GM23338 (cell line): Measurements from ENCODE around the gene OVOL3. TPM values are rescaled to one million over a fixed set of nuclear protein-coding genes. Genes with fewer than 3 reads are reported as not detected.
"Not testable (repeated sequence)": the region's sequence is repeated elsewhere in the genome, so short reads cannot be mapped to it uniquely, and the experiment has no call there.

Source experiments
- ATAC-seq: fragments of 200-7000 bp; cut with Tn5 transposase; 3 replicates; pipeline ENCODE4 v1.9.1; 2020
- DNase-seq: peaks from one replicate; pipeline ENCODE4 v3.0.0-alpha.2; 2015; ENCODE audit warnings: low spot score
- H2AFZ ChIP-seq: fragments of 200-600 bp; sonication (generic); 2 replicates; pipeline ENCODE4 v1.8.0; 2016; ENCODE audit warnings: antibody characterized with exemption, mild to moderate bottlenecking, moderate library complexity
- H3F3A ChIP-seq: fragments of 200-600 bp; sonication (generic); replicated peaks from 2 replicates; pipeline ENCODE4 v1.8.0; 2017; ENCODE audit warnings: antibody characterized with exemption, mixed run types, low read depth
- H3K27ac ChIP-seq: fragments of 200-600 bp; sonication (generic); 2 replicates; pipeline ENCODE4 v1.6.1; 2016; ENCODE audit warnings: low read depth
- H3K27me3 ChIP-seq: fragments of 200-600 bp; sonication (generic); 2 replicates; pipeline ENCODE4 v1.8.0; 2016; ENCODE audit warnings: mild to moderate bottlenecking, mixed run types, moderate library complexity; ENCODE audit not compliant: insufficient read depth
- H3K36me3 ChIP-seq: fragments of 200-600 bp; sonication (generic); 2 replicates; pipeline ENCODE4 v1.8.0; 2016; ENCODE audit warnings: mild to moderate bottlenecking; ENCODE audit not compliant: insufficient read depth
- H3K4me1 ChIP-seq: fragments of 200-600 bp; sonication (generic); 2 replicates; pipeline ENCODE4 v1.8.0; 2016; ENCODE audit warnings: mild to moderate bottlenecking, moderate library complexity; ENCODE audit not compliant: insufficient read depth
- H3K4me2 ChIP-seq: fragments of 200-600 bp; sonication (generic); 2 replicates; pipeline ENCODE4 v1.7.1; 2017; ENCODE audit warnings: mixed run types
- H3K4me3 ChIP-seq: fragments of 200-600 bp; sonication (generic); 2 replicates; pipeline ENCODE4 v1.6.1; 2016; ENCODE audit warnings: mixed run types
- H3K79me2 ChIP-seq: fragments of 200-600 bp; sonication (generic); replicated peaks from 2 replicates; pipeline ENCODE4 v1.8.0; 2017; ENCODE audit warnings: mild to moderate bottlenecking; ENCODE audit not compliant: insufficient read depth
- H3K9me2 ChIP-seq: fragments of 200-600 bp; sonication (generic); 2 replicates; pipeline ENCODE4 v1.8.0; 2017; ENCODE audit not compliant: insufficient read depth
- H4K20me1 ChIP-seq: fragments of 200-600 bp; sonication (generic); replicated peaks from 2 replicates; pipeline ENCODE4 v1.8.0; 2017; ENCODE audit warnings: mild to moderate bottlenecking; ENCODE audit not compliant: insufficient read depth
- H3K27ac Mint-ChIP-seq: 2 replicates; pipeline ENCODE4 v1.8.0; 2020; ENCODE audit warnings: inconsistent platforms, mild to moderate bottlenecking, moderate library complexity, mixed read lengths
- H3K27me3 Mint-ChIP-seq: 3 replicates; pipeline ENCODE4 v1.8.0; 2022; ENCODE audit warnings: low read depth, mild to moderate bottlenecking, moderate library complexity, mixed read lengths, inconsistent platforms; ENCODE audit not compliant: insufficient read depth, poor library complexity
- H3K36me3 Mint-ChIP-seq: 3 replicates; pipeline ENCODE4 v1.8.0; 2021; ENCODE audit warnings: low read depth, mild to moderate bottlenecking, inconsistent platforms, moderate library complexity, mixed read lengths
- H3K4me1 Mint-ChIP-seq: 3 replicates; pipeline ENCODE4 v1.8.0; 2020; ENCODE audit warnings: mild to moderate bottlenecking, inconsistent platforms, mixed read lengths
- H3K4me3 Mint-ChIP-seq: 3 replicates; pipeline ENCODE4 v1.8.0; 2021; ENCODE audit warnings: moderate library complexity, mild to moderate bottlenecking, inconsistent platforms, mixed read lengths
- H3K9me3 Mint-ChIP-seq: 3 replicates; pipeline ENCODE4 v1.8.0; 2020; ENCODE audit warnings: moderate library complexity, mild to moderate bottlenecking, inconsistent platforms, mixed read lengths
- CREB1 ChIP-seq: fragments of 250-450 bp; sonication (Bioruptor Pico); IDR thresholded peaks from 2 replicates; pipeline ENCODE4 v1.5.0; 2020; ENCODE audit warnings: low read depth, mild to moderate bottlenecking, moderate library complexity
- EZH2 ChIP-seq: fragments of 200-600 bp; sonication (generic); IDR thresholded peaks from one replicate; pipeline ENCODE4 v1.8.0; 2017; ENCODE audit warnings: antibody characterized with exemption, mild to moderate bottlenecking, low read depth; ENCODE audit not compliant: unreplicated experiment
- polyA plus RNA-seq: library from polyadenylated mRNA; unstranded; fragments of >200 nt; fragmentation: Nextera tagmentation; extraction: Ambion mirVana; gene quantifications from 2 replicates; pipeline ENCODE4 v1.2.1, GENCODE V29; 2016
- total RNA-seq: library from RNA; depleted of rRNA; stranded (reverse); fragments of >200 nt; shearing (Covaris generic); gene quantifications from 2 replicates; pipeline ENCODE4 v1.2.3, GENCODE V29; 2014
- TF ChIP-seq, protein P1 (sequence below): fragments of 250-450 bp; sonication (Bioruptor Pico); IDR thresholded peaks from 2 replicates; pipeline ENCODE4 v1.5.0; 2020; ENCODE audit warnings: mild to moderate bottlenecking, moderate library complexity
- TF ChIP-seq, protein P2 (sequence below): IDR thresholded peaks from 2 replicates; pipeline ENCODE4 v1.6.1; 2016; ENCODE audit warnings: antibody characterized with exemption
- TF ChIP-seq, protein P3 (sequence below), 2 experiments: fragments of 200-600 bp in 1 of 2; sonication (generic) in 1 of 2; conservative IDR thresholded peaks; 2 replicates each; pipeline versions ENCODE4 v1.5.1 to v1.6.1; 2016 to 2017; ENCODE audit warnings: antibody characterized with exemption in 2 of 2, low read depth in 2 of 2, mild to moderate bottlenecking in 2 of 2, moderate library complexity in 1 of 2

Gene OVOL3
- total and polyA plus RNA-seq, 2 experiments from 2014 or later = not detected

GRCh38 chr19:36064826-36065225 is 46.1 kb upstream of the OVOL3 start (continued):
- TF ChIP-seq, protein P1, sequence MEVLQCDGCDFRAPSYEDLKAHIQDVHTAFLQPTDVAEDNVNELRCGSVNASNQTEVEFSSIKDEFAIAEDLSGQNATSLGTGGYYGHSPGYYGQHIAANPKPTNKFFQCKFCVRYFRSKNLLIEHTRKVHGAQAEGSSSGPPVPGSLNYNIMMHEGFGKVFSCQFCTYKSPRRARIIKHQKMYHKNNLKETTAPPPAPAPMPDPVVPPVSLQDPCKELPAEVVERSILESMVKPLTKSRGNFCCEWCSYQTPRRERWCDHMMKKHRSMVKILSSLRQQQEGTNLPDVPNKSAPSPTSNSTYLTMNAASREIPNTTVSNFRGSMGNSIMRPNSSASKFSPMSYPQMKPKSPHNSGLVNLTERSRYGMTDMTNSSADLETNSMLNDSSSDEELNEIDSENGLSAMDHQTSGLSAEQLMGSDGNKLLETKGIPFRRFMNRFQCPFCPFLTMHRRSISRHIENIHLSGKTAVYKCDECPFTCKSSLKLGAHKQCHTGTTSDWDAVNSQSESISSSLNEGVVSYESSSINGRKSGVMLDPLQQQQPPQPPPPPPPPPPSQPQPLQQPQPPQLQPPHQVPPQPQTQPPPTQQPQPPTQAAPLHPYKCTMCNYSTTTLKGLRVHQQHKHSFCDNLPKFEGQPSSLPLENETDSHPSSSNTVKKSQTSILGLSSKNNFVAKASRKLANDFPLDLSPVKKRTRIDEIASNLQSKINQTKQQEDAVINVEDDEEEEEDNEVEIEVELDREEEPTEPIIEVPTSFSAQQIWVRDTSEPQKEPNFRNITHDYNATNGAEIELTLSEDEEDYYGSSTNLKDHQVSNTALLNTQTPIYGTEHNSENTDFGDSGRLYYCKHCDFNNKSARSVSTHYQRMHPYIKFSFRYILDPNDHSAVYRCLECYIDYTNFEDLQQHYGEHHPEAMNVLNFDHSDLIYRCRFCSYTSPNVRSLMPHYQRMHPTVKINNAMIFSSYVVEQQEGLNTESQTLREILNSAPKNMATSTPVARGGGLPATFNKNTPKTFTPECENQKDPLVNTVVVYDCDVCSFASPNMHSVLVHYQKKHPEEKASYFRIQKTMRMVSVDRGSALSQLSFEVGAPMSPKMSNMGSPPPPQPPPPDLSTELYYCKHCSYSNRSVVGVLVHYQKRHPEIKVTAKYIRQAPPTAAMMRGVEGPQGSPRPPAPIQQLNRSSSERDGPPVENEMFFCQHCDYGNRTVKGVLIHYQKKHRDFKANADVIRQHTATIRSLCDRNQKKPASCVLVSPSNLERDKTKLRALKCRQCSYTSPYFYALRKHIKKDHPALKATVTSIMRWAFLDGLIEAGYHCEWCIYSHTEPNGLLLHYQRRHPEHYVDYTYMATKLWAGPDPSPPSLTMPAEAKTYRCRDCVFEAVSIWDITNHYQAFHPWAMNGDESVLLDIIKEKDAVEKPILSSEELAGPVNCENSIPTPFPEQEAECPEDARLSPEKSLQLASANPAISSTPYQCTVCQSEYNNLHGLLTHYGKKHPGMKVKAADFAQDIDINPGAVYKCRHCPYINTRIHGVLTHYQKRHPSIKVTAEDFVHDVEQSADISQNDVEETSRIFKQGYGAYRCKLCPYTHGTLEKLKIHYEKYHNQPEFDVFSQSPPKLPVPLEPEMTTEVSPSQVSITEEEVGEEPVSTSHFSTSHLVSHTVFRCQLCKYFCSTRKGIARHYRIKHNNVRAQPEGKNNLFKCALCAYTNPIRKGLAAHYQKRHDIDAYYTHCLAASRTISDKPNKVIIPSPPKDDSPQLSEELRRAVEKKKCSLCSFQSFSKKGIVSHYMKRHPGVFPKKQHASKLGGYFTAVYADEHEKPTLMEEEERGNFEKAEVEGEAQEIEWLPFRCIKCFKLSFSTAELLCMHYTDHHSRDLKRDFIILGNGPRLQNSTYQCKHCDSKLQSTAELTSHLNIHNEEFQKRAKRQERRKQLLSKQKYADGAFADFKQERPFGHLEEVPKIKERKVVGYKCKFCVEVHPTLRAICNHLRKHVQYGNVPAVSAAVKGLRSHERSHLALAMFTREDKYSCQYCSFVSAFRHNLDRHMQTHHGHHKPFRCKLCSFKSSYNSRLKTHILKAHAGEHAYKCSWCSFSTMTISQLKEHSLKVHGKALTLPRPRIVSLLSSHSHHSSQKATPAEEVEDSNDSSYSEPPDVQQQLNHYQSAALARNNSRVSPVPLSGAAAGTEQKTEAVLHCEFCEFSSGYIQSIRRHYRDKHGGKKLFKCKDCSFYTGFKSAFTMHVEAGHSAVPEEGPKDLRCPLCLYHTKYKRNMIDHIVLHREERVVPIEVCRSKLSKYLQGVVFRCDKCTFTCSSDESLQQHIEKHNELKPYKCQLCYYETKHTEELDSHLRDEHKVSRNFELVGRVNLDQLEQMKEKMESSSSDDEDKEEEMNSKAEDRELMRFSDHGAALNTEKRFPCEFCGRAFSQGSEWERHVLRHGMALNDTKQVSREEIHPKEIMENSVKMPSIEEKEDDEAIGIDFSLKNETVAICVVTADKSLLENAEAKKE (CRISPR knock-in tag) = no peak
- TF ChIP-seq CREB1 (CRISPR knock-in tag) (no peak), EZH2 (no peak)
- TF ChIP-seq, protein P2, sequence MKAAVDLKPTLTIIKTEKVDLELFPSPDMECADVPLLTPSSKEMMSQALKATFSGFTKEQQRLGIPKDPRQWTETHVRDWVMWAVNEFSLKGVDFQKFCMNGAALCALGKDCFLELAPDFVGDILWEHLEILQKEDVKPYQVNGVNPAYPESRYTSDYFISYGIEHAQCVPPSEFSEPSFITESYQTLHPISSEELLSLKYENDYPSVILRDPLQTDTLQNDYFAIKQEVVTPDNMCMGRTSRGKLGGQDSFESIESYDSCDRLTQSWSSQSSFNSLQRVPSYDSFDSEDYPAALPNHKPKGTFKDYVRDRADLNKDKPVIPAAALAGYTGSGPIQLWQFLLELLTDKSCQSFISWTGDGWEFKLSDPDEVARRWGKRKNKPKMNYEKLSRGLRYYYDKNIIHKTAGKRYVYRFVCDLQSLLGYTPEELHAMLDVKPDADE = no peak

- Histone ChIP-seq H3K27ac (no peak overlapping the region), H3K4me1 (no peaks in the 10 kb centered on the region), H3F3A (peaks cover 6% of the 10 kb centered on the region; the same call in 1 of the 2 replicates), H3K36me3 (peaks cover 37% of the 10 kb centered on the region; the same call in 1 of the 2 replicates), H3K79me2 (no peaks in the 10 kb centered on the region), H3K4me2 (no peak overlapping the region), H2AFZ (no peak overlapping the region), H3K27me3 (no peaks in the 10 kb centered on the region), H3K9me2 (no peaks in the 10 kb centered on the region), H3K4me3 (no peak overlapping the region), H4K20me1 (peaks cover 4% of the 10 kb centered on the region; the same call in 1 of the 2 replicates)
- H3K27me3 Mint-ChIP-seq = peaks cover 7% of the 10 kb centered on the region
- H3K9me3 Mint-ChIP-seq = peaks cover 4% of the 10 kb centered on the region; the same call in 1 of the 3 replicates
- no peak overlapping the region for H3K4me3 Mint-ChIP-seq
- no peaks in the 10 kb centered on the region for H3K4me1 Mint-ChIP-seq
- TF ChIP-seq, protein P3, sequence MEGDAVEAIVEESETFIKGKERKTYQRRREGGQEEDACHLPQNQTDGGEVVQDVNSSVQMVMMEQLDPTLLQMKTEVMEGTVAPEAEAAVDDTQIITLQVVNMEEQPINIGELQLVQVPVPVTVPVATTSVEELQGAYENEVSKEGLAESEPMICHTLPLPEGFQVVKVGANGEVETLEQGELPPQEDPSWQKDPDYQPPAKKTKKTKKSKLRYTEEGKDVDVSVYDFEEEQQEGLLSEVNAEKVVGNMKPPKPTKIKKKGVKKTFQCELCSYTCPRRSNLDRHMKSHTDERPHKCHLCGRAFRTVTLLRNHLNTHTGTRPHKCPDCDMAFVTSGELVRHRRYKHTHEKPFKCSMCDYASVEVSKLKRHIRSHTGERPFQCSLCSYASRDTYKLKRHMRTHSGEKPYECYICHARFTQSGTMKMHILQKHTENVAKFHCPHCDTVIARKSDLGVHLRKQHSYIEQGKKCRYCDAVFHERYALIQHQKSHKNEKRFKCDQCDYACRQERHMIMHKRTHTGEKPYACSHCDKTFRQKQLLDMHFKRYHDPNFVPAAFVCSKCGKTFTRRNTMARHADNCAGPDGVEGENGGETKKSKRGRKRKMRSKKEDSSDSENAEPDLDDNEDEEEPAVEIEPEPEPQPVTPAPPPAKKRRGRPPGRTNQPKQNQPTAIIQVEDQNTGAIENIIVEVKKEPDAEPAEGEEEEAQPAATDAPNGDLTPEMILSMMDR (conservative IDR thresholded peaks at IDR 0.05; ENCODE audit: low read depth in 2 of 2) = no peak
- no peak for DNase-seq
- peaks cover 86% of the 10 kb centered on the region for H3K36me3 Mint-ChIP-seq
- no peak for ATAC-seq
- no peak overlapping the region for H3K27ac Mint-ChIP-seq
Measured at GRCh38 chr19:36067681-36068080, 43.3 kb upstream of the OVOL3 start.

DNA sequence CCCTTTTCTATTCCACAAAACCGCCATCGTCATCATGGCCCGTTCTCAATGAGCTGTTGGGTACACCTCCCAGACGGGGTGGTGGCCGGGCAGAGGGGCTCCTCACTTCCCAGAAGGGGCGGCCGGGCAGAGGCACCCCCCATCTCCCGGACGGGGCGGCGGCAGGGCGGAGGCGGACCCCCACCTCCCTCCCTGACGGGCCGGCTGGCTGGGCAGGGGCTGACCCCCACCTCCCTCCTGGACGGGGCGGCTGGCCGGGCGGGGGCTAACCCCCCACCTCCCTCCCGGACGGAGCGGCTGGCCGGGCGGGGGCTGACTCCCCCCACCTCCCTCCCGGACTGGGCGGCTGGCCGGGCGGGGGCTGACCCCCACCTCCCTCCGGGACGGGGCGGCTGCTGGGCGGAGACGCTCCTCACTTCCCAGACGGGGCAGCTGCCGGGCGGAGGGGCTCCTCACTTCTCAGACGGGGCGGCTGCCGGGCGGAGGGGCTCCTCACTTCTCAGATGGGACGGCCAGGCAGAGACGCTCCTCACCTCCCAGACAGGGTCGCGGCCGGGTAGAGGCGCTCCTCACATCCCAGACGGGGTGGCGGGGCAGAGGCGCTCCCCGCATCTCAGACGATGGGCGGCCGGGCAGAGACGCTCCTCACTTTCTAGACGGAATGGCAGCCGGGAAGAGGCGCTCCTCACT is 42.0 kb upstream of the OVOL3 start:
- peaks cover 87% of the 10 kb centered on the region for H3K36me3 Mint-ChIP-seq
- not testable (repeated sequence) for H3K27ac ChIP-seq, H3K9me3 Mint-ChIP-seq

More for the DNA sequence above, 42.0 kb upstream of the OVOL3 start:
- not testable (repeated sequence) for H3K27me3 ChIP-seq, H3K79me2 ChIP-seq, H3K9me2 ChIP-seq, H3K27ac Mint-ChIP-seq, H3K4me2 ChIP-seq, H3K4me1 ChIP-seq, DNase-seq, H3K4me1 Mint-ChIP-seq, H4K20me1 ChIP-seq, H3F3A ChIP-seq, H3K27me3 Mint-ChIP-seq, H3K4me3 ChIP-seq, ATAC-seq, H2AFZ ChIP-seq, H3K4me3 Mint-ChIP-seq
- peaks cover 41% of the 10 kb centered on the region; the same call in 1 of the 2 replicates for H3K36me3 ChIP-seq
